Endothelial cell of umbilical vein (primary cell): Measurements from ENCODE around the gene POLE2. TPM values are rescaled to one million over a fixed set of nuclear protein-coding genes. Genes with fewer than 3 reads are reported as not detected.

ENCODE experiments used
- BruUV-seq: library from RNA; stranded (reverse); fragments of 400-500 nt; replicated peaks from 2 replicates; lab custom pipeline; 2021; lab: Mats Ljungman, UMichigan
- CTCF ChIA-PET: fragments of 300-600, 350-600 bp; sonication (Branson Sonifier 250); formaldehyde crosslinking; loops from one replicate; lab custom pipeline; 2021; ENCODE audit warnings: antibody characterized with exemption, inconsistent platforms; lab: Charles Lee
- POLR2A ChIA-PET: fragments of 300-600, 350-600 bp; sonication (Branson Sonifier 250); formaldehyde crosslinking; loops from one replicate; lab custom pipeline; 2021; ENCODE audit warnings: antibody characterized with exemption, inconsistent platforms; lab: Charles Lee
- DNase-seq: peaks from one replicate; pipeline ENCODE4 v3.0.0-alpha.2; 2011; ENCODE audit warnings: low read depth, low spot score
- FAIRE-seq: peaks from 2 replicates; lab custom pipeline; 2011; peaks lifted over from hg19 to GRCh38; lab: Jason Lieb, UNC
- H2AFZ ChIP-seq: 2 replicates; pipeline ENCODE4 v1.6.0; 2012; ENCODE audit warnings: low read depth, low read length, control low read depth, inconsistent platforms
- H3K27ac ChIP-seq: 2 replicates; pipeline ENCODE4 v1.5.1; 2011; ENCODE audit warnings: low read depth, mild to moderate bottlenecking, control low read depth, low read length, moderate library complexity; ENCODE audit not compliant: insufficient read depth
- H3K27me3 ChIP-seq, 2 experiments: 2 replicates each; pipeline versions ENCODE4 v1.6.0 to v1.6.1; 2011; ENCODE audit warnings: low read length in 2 of 2, mixed read lengths in 1 of 2; ENCODE audit not compliant: control insufficient read depth in 2 of 2, insufficient read depth in 2 of 2
- H3K36me3 ChIP-seq, 2 experiments: 2 replicates in 1 of 2; 3 replicates in 1 of 2; pipeline ENCODE4 v1.5.1; 2011; ENCODE audit warnings: low read length in 2 of 2, mild to moderate bottlenecking in 1 of 2, moderate library complexity in 1 of 2; ENCODE audit not compliant: control insufficient read depth in 2 of 2, insufficient read depth in 2 of 2; ENCODE audit errors: extremely low read depth in 1 of 2
- H3K4me1 ChIP-seq: 3 replicates; pipeline ENCODE4 v1.5.1; 2011; ENCODE audit warnings: mild to moderate bottlenecking, low read length; ENCODE audit not compliant: control insufficient read depth, insufficient read depth; ENCODE audit errors: extremely low read depth
- H3K4me2 ChIP-seq: 2 replicates; pipeline ENCODE4 v1.6.1; 2011; ENCODE audit warnings: low read length, control low read depth, mixed read lengths; ENCODE audit not compliant: insufficient read depth
- H3K4me3 ChIP-seq, 3 experiments: fragments of 200-600 bp in 1 of 3; sonication (generic), shearing (Covaris generic) in 1 of 3; replicated peaks in 1 of 3; 2 replicates each; pipeline ENCODE4 v1.5.1; 2011 to 2016; ENCODE audit warnings: control low read depth in 3 of 3, low read length in 3 of 3, mild to moderate bottlenecking in 2 of 3, inconsistent platforms in 1 of 3, low read depth in 1 of 3, moderate library complexity in 1 of 3; ENCODE audit not compliant: insufficient read depth in 1 of 3
- H3K79me2 ChIP-seq: 2 replicates; pipeline ENCODE4 v1.6.0; 2012; ENCODE audit warnings: low read length, inconsistent platforms; ENCODE audit not compliant: control insufficient read depth, insufficient read depth
- H3K9ac ChIP-seq: replicated peaks from 2 replicates; pipeline ENCODE3; 2011; ENCODE audit warnings: low read length, control low read depth; ENCODE audit not compliant: insufficient read depth; ENCODE audit errors: extremely low read depth
- H3K9me1 ChIP-seq: replicated peaks from 3 replicates; pipeline ENCODE4 v1.6.0; 2011; ENCODE audit warnings: mild to moderate bottlenecking, low read length; ENCODE audit not compliant: control insufficient read depth, insufficient read depth; ENCODE audit errors: extremely low read depth
- H3K9me3 ChIP-seq: replicated peaks from 2 replicates; pipeline ENCODE4 v1.5.1; 2012; ENCODE audit warnings: low read length, inconsistent platforms; ENCODE audit not compliant: control insufficient read depth, insufficient read depth
- H4K20me1 ChIP-seq: replicated peaks from 2 replicates; pipeline ENCODE3; 2011; ENCODE audit warnings: mild to moderate bottlenecking, low read length; ENCODE audit not compliant: control insufficient read depth, insufficient read depth; ENCODE audit errors: extremely low read depth
- JUN ChIP-seq: IDR thresholded peaks from 2 replicates; pipeline ENCODE4 v1.6.1; 2011; ENCODE audit warnings: borderline replicate concordance, low read depth; ENCODE audit not compliant: insufficient read length, insufficient read depth
- dilution Hi-C: fragments of 300-500 bp; cut with MboI; formaldehyde crosslinking; loops from one replicate; pipeline ENCODE4 v1.15.0; 2019; ENCODE audit warnings: low sequenced_read_pairs; ENCODE audit not compliant: extremely low pct_ligation_motif_present
- intact Hi-C: fragments of 100-400 bp; cut with micrococcal nuclease; formaldehyde crosslinking; loops from one replicate; pipeline ENCODE4 v1.10.0; 2022
- polyA plus RNA-seq, 4 experiments: library from polyadenylated mRNA; depleted of rRNA in 3 of 4; stranded (reverse) in 3 of 4; unstranded in 1 of 4; fragments of >200 nt; gene quantifications; 2 replicates each; pipeline versions ENCODE4 v1.2.1 to v1.2.3, GENCODE V29; 2011 to 2012; ENCODE audit warnings: missing spikeins in 1 of 4
- small RNA-seq: library from RNA; depleted of rRNA; stranded (forward); fragments of <200 nt; gene quantifications from one replicate; pipeline ENCODE3, GENCODE V24; 2012; ENCODE audit warnings: low replicate concordance, low read depth; ENCODE audit not compliant: insufficient read depth, insufficient read length
- total RNA-seq: library from RNA; stranded (reverse); gene quantifications from 2 replicates; pipeline ENCODE4 v1.2.3, GENCODE V29; 2021

The POLE2 gene
- total and polyA plus RNA-seq, 2 donors (not counting 3 experiments of a cell fraction or from before 2014, with no cell fraction given) = 12.5 to 16.4 TPM

DNA sequence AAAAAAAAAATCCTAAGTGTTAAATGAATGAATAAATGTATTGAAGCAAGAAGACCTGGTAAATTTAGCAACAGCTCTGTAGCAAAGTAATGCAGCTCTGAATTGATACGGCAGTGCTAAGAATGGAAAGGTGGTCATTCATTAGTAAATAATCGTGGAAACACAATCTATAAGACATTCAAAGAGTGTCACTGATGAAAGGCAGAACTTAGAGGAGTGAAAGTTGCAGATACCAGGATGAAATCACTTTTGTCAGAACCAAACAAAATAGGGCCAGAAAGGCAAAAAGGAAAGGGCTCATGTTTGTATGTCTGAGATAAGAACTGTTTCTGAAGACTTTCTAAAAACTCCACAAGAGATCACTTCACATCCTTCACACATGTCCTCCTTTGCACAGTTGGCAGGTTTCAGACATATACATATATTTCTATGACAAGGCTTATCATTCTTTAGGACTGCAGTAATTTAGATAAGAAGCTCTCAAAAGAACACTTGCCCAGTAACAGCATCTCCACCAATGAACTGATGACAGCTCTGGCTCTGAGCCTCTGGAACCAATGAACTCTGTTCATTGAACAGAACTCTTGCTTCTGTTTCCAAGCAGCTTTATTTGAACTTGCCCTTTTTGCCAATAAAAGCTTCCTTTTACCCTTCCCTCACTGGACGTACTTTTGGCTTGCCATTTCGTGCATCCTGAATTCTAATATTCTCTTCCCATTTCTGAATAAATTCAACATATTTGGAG lies 93.5 kb downstream of the POLE2 start:
- TF ChIP-seq JUN = no peak
- Histone ChIP-seq H3K9me1 (no peaks in the 10 kb centered on the region), H3K4me3 (no peak overlapping the region), H3K79me2 (peaks cover 8% of the 10 kb centered on the region), H3K4me1 (peaks cover 7% of the 10 kb centered on the region), H3K27me3 (no peaks in the 10 kb centered on the region), H4K20me1 (no peaks in the 10 kb centered on the region), H3K9me3 (no peaks in the 10 kb centered on the region), H2AFZ (no peak overlapping the region), H3K36me3 (no peaks in the 10 kb centered on the region), H3K27ac (no peak overlapping the region), H3K9ac (no peak overlapping the region), H3K4me2 (no peak overlapping the region)
- ChIA-PET CTCF (interaction anchor here (1.3 to 2.6 kb wide), 5 partner anchors 8 to 133 kb away, joined by 4 to 19 read pairs (median 6); partner anchors contain the start of genes RPL36AL and RPS29), POLR2A (interaction anchor here (2.7 kb wide), 1 partner anchor 8 kb away, joined by 10 read pairs; the partner anchor contains the start of gene RPS29)
- FAIRE-seq = peak; percentile 80
- peak; percentile 93 for DNase-seq
- dilution Hi-C loops = no loop called here
- intact Hi-C loops = no loop called here
- no TSS peak for BruUV-seq

Small RNA genes lying within 50 kb of the gene (small RNA-seq; reads per million reads assigned to genes)
- not detected for gene AL139099.3
- not detected for gene RNU6ATAC30P

Other genes with a start within 250 kb of the POLE2 start
- 1,408 and 1,453 TPM in 2 replicates for gene RPS29, start 101.8 kb downstream of the POLE2 start, total RNA-seq
- 13,992 and 14,040 TPM in 2 replicates for gene RPS29, start 101.8 kb downstream of the POLE2 start, polyA plus RNA-seq
- gene LRR1, start 89.3 kb downstream of the POLE2 start, total RNA-seq = 30.1 and 30.9 TPM in 2 replicates
- gene LRR1, start 89.3 kb downstream of the POLE2 start, polyA plus RNA-seq = 11.4 and 17.7 TPM in 2 replicates
- gene RPL36AL, start 67.6 kb downstream of the POLE2 start, total RNA-seq = 251 and 260 TPM in 2 replicates
- gene RPL36AL, start 67.6 kb downstream of the POLE2 start, polyA plus RNA-seq = 116 and 174 TPM in 2 replicates
- 68.1 and 72.6 TPM in 2 replicates for gene MGAT2, start 67.4 kb downstream of the POLE2 start, total RNA-seq
- gene MGAT2, start 67.4 kb downstream of the POLE2 start, polyA plus RNA-seq = 34.5 and 36.4 TPM in 2 replicates
- 5.7 and 6.4 TPM in 2 replicates for gene DNAAF2, start 53.0 kb downstream of the POLE2 start, total RNA-seq
- gene DNAAF2, start 53.0 kb downstream of the POLE2 start, polyA plus RNA-seq = 3.0 and 3.1 TPM in 2 replicates
- 1.2 and 1.6 TPM in 2 replicates for gene KLHDC1, start 4.9 kb upstream of the POLE2 start, total RNA-seq
- gene KLHDC1, start 4.9 kb upstream of the POLE2 start, polyA plus RNA-seq = 0.22 and 0.77 TPM in 2 replicates
- gene KLHDC2, start 79.9 kb upstream of the POLE2 start, total RNA-seq = 29.2 and 30.2 TPM in 2 replicates
- gene KLHDC2, start 79.9 kb upstream of the POLE2 start, polyA plus RNA-seq = 24.4 and 25.2 TPM in 2 replicates
- gene NEMF, start 164.6 kb upstream of the POLE2 start, total RNA-seq = 71.4 and 74.2 TPM in 2 replicates
- gene NEMF, start 164.6 kb upstream of the POLE2 start, polyA plus RNA-seq = 7.9 and 12.2 TPM in 2 replicates
- gene ARF6, start 204.9 kb upstream of the POLE2 start, total RNA-seq = 73.2 and 73.6 TPM in 2 replicates
- 19.3 and 21.7 TPM in 2 replicates for gene ARF6, start 204.9 kb upstream of the POLE2 start, polyA plus RNA-seq